WTC11 (cell line): ENCODE results near the gene ETV6.

Source experiments
- ATF1 ChIP-seq: sonication (generic); formaldehyde crosslinking; IDR thresholded peaks from 2 replicates; pipeline ENCODE4 v1.8.1; 2023; ENCODE audit warnings: mild to moderate bottlenecking, moderate library complexity, missing genetic modification reagents
- CBFB ChIP-seq: sonication (generic); formaldehyde crosslinking; IDR thresholded peaks from 2 replicates; pipeline ENCODE4 v1.8.1; 2022; ENCODE audit warnings: mild to moderate bottlenecking, low read depth, missing genetic modification reagents
- ETV6 ChIP-seq: sonication (generic); formaldehyde crosslinking; IDR thresholded peaks from 2 replicates; pipeline ENCODE4 v1.8.1; 2022; ENCODE audit warnings: mild to moderate bottlenecking, missing genetic modification reagents
- HMGA2 ChIP-seq: fragments of 250-450 bp; sonication (Bioruptor Pico); IDR thresholded peaks from 2 replicates; pipeline ENCODE4 v1.4.0; 2021; ENCODE audit warnings: mild to moderate bottlenecking, moderate library complexity
- KAT7 ChIP-seq: sonication (generic); formaldehyde crosslinking; IDR thresholded peaks from 2 replicates; pipeline ENCODE4 v1.8.1; 2023; ENCODE audit warnings: missing genetic modification reagents, mild to moderate bottlenecking, borderline replicate concordance
- NFE2L1 ChIP-seq: sonication (generic); formaldehyde crosslinking; IDR thresholded peaks from 2 replicates; pipeline ENCODE4 v1.8.1; 2023; ENCODE audit warnings: missing genetic modification reagents
- TEAD4 ChIP-seq: sonication (generic); formaldehyde crosslinking; IDR thresholded peaks from 2 replicates; pipeline ENCODE4 v1.8.0; 2022; ENCODE audit warnings: mild to moderate bottlenecking, missing genetic modification reagents
- ZBTB21 ChIP-seq: sonication (generic); formaldehyde crosslinking; IDR thresholded peaks from 2 replicates; pipeline ENCODE4 v1.8.1; 2023; ENCODE audit warnings: mild to moderate bottlenecking, missing genetic modification reagents, borderline replicate concordance
- TF ChIP-seq, protein P1 (sequence below): fragments of 200-600 bp; IDR thresholded peaks from 2 replicates; pipeline ENCODE4 v1.8.0; 2022; ENCODE audit warnings: antibody characterized with exemption
- TF ChIP-seq, protein P2 (sequence below): sonication (generic); formaldehyde crosslinking; IDR thresholded peaks from 2 replicates; pipeline ENCODE4 v1.8.0; 2022; ENCODE audit warnings: mild to moderate bottlenecking, missing genetic modification reagents
- TF ChIP-seq, protein P3 (sequence below): sonication (generic); formaldehyde crosslinking; IDR thresholded peaks from 2 replicates; pipeline ENCODE4 v1.8.1; 2022; ENCODE audit warnings: missing genetic modification reagents, borderline replicate concordance

DNA sequence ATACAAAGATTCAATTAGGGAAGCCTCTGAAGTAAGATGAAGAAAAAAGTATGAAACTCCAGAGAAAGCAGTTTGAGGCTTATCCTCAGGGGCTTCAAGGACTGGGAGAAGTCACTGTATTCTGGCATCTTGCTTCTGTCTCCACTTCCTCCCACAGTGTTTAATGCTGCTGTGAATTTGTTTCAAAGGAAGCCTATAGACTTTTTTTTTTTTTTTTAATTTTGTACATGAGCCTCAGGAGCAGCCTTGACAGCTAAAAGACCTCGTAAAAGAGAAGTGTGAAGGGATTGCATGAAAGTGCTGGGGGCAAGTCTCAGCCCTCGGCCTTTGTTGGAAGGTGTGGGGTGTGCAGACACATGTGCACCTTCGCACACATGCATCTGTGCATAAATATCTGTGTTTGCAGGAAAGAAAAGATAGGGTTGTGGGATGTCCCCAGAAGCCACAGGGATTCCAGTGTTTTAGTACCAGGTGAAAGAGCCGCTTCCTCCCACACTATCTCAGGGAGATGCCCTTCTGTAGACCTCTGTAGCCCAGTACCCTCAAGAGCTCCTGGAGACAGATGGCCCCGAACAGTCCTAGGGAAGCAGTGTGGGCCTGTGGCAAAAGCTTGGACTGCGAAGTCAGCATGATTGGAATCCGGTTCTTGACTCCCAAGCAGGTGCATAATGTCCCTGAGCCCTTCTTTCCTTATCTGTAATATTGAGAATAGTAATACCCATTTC, 227.8 kb downstream of the ETV6 start:
- TF ChIP-seq ETV6 (CRISPR knock-in tag) (no peak), TEAD4 (CRISPR knock-in tag) (no peak), HMGA2 (CRISPR knock-in tag) (no peak), CBFB (no peak), ATF1 (no peak), KAT7 (CRISPR knock-in tag) (no peak), ZBTB21 (CRISPR knock-in tag) (no peak), NFE2L1 (CRISPR knock-in tag) (no peak)
- TF ChIP-seq, protein P1, sequence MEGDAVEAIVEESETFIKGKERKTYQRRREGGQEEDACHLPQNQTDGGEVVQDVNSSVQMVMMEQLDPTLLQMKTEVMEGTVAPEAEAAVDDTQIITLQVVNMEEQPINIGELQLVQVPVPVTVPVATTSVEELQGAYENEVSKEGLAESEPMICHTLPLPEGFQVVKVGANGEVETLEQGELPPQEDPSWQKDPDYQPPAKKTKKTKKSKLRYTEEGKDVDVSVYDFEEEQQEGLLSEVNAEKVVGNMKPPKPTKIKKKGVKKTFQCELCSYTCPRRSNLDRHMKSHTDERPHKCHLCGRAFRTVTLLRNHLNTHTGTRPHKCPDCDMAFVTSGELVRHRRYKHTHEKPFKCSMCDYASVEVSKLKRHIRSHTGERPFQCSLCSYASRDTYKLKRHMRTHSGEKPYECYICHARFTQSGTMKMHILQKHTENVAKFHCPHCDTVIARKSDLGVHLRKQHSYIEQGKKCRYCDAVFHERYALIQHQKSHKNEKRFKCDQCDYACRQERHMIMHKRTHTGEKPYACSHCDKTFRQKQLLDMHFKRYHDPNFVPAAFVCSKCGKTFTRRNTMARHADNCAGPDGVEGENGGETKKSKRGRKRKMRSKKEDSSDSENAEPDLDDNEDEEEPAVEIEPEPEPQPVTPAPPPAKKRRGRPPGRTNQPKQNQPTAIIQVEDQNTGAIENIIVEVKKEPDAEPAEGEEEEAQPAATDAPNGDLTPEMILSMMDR = no peak
- TF ChIP-seq, protein P2, sequence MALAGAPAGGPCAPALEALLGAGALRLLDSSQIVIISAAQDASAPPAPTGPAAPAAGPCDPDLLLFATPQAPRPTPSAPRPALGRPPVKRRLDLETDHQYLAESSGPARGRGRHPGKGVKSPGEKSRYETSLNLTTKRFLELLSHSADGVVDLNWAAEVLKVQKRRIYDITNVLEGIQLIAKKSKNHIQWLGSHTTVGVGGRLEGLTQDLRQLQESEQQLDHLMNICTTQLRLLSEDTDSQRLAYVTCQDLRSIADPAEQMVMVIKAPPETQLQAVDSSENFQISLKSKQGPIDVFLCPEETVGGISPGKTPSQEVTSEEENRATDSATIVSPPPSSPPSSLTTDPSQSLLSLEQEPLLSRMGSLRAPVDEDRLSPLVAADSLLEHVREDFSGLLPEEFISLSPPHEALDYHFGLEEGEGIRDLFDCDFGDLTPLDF = no peak
- TF ChIP-seq, protein P3, sequence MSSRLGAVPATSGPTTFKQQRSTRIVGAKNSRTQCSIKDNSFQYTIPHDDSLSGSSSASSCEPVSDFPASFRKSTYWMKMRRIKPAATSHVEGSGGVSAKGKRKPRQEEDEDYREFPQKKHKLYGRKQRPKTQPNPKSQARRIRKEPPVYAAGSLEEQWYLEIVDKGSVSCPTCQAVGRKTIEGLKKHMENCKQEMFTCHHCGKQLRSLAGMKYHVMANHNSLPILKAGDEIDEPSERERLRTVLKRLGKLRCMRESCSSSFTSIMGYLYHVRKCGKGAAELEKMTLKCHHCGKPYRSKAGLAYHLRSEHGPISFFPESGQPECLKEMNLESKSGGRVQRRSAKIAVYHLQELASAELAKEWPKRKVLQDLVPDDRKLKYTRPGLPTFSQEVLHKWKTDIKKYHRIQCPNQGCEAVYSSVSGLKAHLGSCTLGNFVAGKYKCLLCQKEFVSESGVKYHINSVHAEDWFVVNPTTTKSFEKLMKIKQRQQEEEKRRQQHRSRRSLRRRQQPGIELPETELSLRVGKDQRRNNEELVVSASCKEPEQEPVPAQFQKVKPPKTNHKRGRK = no peak
